ENCODE results near the gene SMIM24.

Gene SMIM24

GRCh38 chr19:3515891-3516422 is 35.6 kb upstream of the SMIM24 start:
- DNase-seq (ENCODE audit: low read depth): peak; percentile 28
- no peak overlapping the region for H3K4me3 ChIP-seq (ENCODE audit: low read depth, low read length)
- no peak for TF ChIP-seq CTCF (IDR thresholded peaks at IDR 0.05; ENCODE audit: low read depth, low read length, missing control alignments)
- in situ Hi-C loops (cut with HindIII; ENCODE audit: low sequenced_read_pairs): no loop called here

GRCh38 chr19:3514930-3515329 is 34.6 kb upstream of the SMIM24 start:
- H3K4me3 ChIP-seq (ENCODE audit: low read depth, low read length): no peak overlapping the region
- in situ Hi-C loops (cut with HindIII; ENCODE audit: low sequenced_read_pairs): no loop called here

GRCh38 chr19:3513229-3514140 is 33.2 kb upstream of the SMIM24 start:
- TF ChIP-seq CTCF (IDR thresholded peaks at IDR 0.05; ENCODE audit: low read depth, low read length, missing control alignments): no peak
- DNase-seq (ENCODE audit: low read depth): no peak
- in situ Hi-C loops (cut with HindIII; ENCODE audit: low sequenced_read_pairs): no loop called here
- H3K4me3 ChIP-seq (ENCODE audit: low read depth, low read length): no peak overlapping the region

More at GRCh38 chr19:3514930-3515329, 34.6 kb upstream of the SMIM24 start:
- TF ChIP-seq CTCF (IDR thresholded peaks at IDR 0.05; ENCODE audit: low read depth, low read length, missing control alignments): no peak
- no peak for DNase-seq (ENCODE audit: low read depth)

GRCh38 chr19:3512562-3513228 is 32.4 kb upstream of the SMIM24 start:
- in situ Hi-C loops (cut with HindIII; ENCODE audit: low sequenced_read_pairs): no loop called here
- DNase-seq (ENCODE audit: low read depth): no peak
- no peak for TF ChIP-seq CTCF (IDR thresholded peaks at IDR 0.05; ENCODE audit: low read depth, low read length, missing control alignments)
- H3K4me3 ChIP-seq (ENCODE audit: low read depth, low read length): no peak overlapping the region

- DNase-seq (ENCODE audit: low read depth): no peak
- no peak overlapping the region for H3K4me3 ChIP-seq (ENCODE audit: low read depth, low read length)
- in situ Hi-C loops (cut with HindIII; ENCODE audit: low sequenced_read_pairs): no loop called here
- no peak for TF ChIP-seq CTCF (IDR thresholded peaks at IDR 0.05; ENCODE audit: low read depth, low read length, missing control alignments)
These were observed 31.4 kb upstream of the SMIM24 start for GRCh38 chr19:3511506-3512251.

GRCh38 chr19:3510727-3511126 is 30.4 kb upstream of the SMIM24 start:
- no peak for DNase-seq (ENCODE audit: low read depth)
- in situ Hi-C loops (cut with HindIII; ENCODE audit: low sequenced_read_pairs): no loop called here
- no peak for TF ChIP-seq CTCF (IDR thresholded peaks at IDR 0.05; ENCODE audit: low read depth, low read length, missing control alignments)
- no peak overlapping the region for H3K4me3 ChIP-seq (ENCODE audit: low read depth, low read length)

Measured in astrocyte of the cerebellum (primary cell).